GM23248 (cell line): ENCODE measurements around the gene MYO1D.

Source experiments
- EZH2 ChIP-seq: fragments of 200-600 bp; sonication (generic); IDR thresholded peaks from 2 replicates; pipeline ENCODE4 v1.6.1; 2018; ENCODE audit warnings: antibody characterized with exemption, mild to moderate bottlenecking; ENCODE audit not compliant: insufficient read depth, poor library complexity, severe bottlenecking
- EZH2phosphoT487 ChIP-seq: fragments of 200-600 bp; sonication (generic); IDR thresholded peaks from 2 replicates; pipeline ENCODE4 v1.6.1; 2018; ENCODE audit warnings: antibody characterized with exemption, moderate library complexity, mild to moderate bottlenecking, low read depth; ENCODE audit not compliant: insufficient read depth

DNA sequence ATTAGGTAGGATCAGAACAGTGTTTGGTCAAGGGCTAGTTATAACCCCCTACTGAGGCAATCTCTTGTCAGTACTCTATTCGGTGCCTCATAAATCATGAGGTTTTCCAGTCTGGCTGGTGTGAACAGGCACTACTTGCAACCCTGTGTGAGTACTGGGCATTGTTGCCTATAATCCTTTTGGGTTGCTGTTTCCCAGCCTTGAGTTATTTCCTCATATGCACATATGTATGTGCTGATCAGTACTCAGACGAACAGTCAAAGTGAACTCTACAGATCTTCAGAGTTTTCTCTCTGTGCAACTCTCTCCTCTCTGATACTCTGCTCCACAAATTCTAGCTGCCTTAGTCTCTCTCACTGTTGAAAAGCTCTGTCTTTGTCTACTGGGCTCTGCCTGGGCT is 225.8 kb downstream of the MYO1D start:
- no peak for TF ChIP-seq EZH2phosphoT487
- no peak for TF ChIP-seq EZH2
